Measurements from ENCODE around the gene THAP2.

Gene THAP2

GRCh38 chr12:71642264-71642663, 21.8 kb upstream of the THAP2 start:
- H3K4me3 ChIP-seq (ENCODE audit: extremely low read depth, insufficient read depth, low read length, poor library complexity, severe bottlenecking): no peak overlapping the region
- 100% methylated on average over 1 to 2 of the region's 2 CpGs for WGBS, 2 experiments (ENCODE audit: insufficient coverage in 2 of 2)
- no peak overlapping the region for H3K27ac ChIP-seq (ENCODE audit: low read depth, low read length, severe bottlenecking)
- H3K9me3 ChIP-seq (ENCODE audit: control insufficient read depth, low read length): no peaks in the 10 kb centered on the region
- H3K36me3 ChIP-seq (ENCODE audit: control insufficient read depth, insufficient read depth, low read length): peaks cover 62% of the 10 kb centered on the region
- H3K4me1 ChIP-seq (ENCODE audit: control insufficient read depth, insufficient read depth, low read length, poor library complexity, severe bottlenecking): no peaks in the 10 kb centered on the region

GRCh38 chr12:71645268-71645667, 18.8 kb upstream of the THAP2 start:
- WGBS, 2 experiments (ENCODE audit: insufficient coverage in 2 of 2): 86 to 100% methylated on average over 3 of the region's 3 CpGs
- Histone ChIP-seq H3K4me1 (ENCODE audit: control insufficient read depth, insufficient read depth, low read length, poor library complexity, severe bottlenecking) (no peaks in the 10 kb centered on the region), H3K27ac (ENCODE audit: low read depth, low read length, severe bottlenecking) (no peak overlapping the region), H3K36me3 (ENCODE audit: control insufficient read depth, insufficient read depth, low read length) (peaks cover 72% of the 10 kb centered on the region), H3K9me3 (ENCODE audit: control insufficient read depth, low read length) (no peaks in the 10 kb centered on the region), H3K4me3 (ENCODE audit: extremely low read depth, insufficient read depth, low read length, poor library complexity, severe bottlenecking) (no peak overlapping the region)

GRCh38 chr12:71646512-71646911, 17.6 kb upstream of the THAP2 start:
- Histone ChIP-seq H3K9me3 (ENCODE audit: control insufficient read depth, low read length) (no peaks in the 10 kb centered on the region), H3K36me3 (ENCODE audit: control insufficient read depth, insufficient read depth, low read length) (peaks cover 75% of the 10 kb centered on the region), H3K27ac (ENCODE audit: low read depth, low read length, severe bottlenecking) (no peak overlapping the region), H3K4me3 (ENCODE audit: extremely low read depth, insufficient read depth, low read length, poor library complexity, severe bottlenecking) (no peak overlapping the region), H3K4me1 (ENCODE audit: control insufficient read depth, insufficient read depth, low read length, poor library complexity, severe bottlenecking) (no peaks in the 10 kb centered on the region)
- 92 to 100% methylated on average over 2 to 3 of the region's 3 CpGs for WGBS, 2 experiments (ENCODE audit: insufficient coverage in 2 of 2)

GRCh38 chr12:71648537-71648936, 15.6 kb upstream of the THAP2 start:
- Histone ChIP-seq H3K4me1 (ENCODE audit: control insufficient read depth, insufficient read depth, low read length, poor library complexity, severe bottlenecking) (no peaks in the 10 kb centered on the region), H3K27ac (ENCODE audit: low read depth, low read length, severe bottlenecking) (no peak overlapping the region), H3K36me3 (ENCODE audit: control insufficient read depth, insufficient read depth, low read length) (peaks cover 78% of the 10 kb centered on the region), H3K4me3 (ENCODE audit: extremely low read depth, insufficient read depth, low read length, poor library complexity, severe bottlenecking) (no peak overlapping the region), H3K9me3 (ENCODE audit: control insufficient read depth, low read length) (peaks cover 4% of the 10 kb centered on the region)
- 92 to 100% methylated on average over 3 of the region's 4 CpGs for WGBS, 2 experiments (ENCODE audit: insufficient coverage in 2 of 2)

- Histone ChIP-seq H3K9me3 (ENCODE audit: control insufficient read depth, low read length) (peaks cover 12% of the 10 kb centered on the region), H3K4me3 (ENCODE audit: extremely low read depth, insufficient read depth, low read length, poor library complexity, severe bottlenecking) (no peak overlapping the region), H3K4me1 (ENCODE audit: control insufficient read depth, insufficient read depth, low read length, poor library complexity, severe bottlenecking) (no peaks in the 10 kb centered on the region), H3K36me3 (ENCODE audit: control insufficient read depth, insufficient read depth, low read length) (peaks cover 81% of the 10 kb centered on the region), H3K27ac (ENCODE audit: low read depth, low read length, severe bottlenecking) (no peak overlapping the region)
- no CpG with 5 or more reads among the region's 2 CpGs for WGBS, 2 experiments (ENCODE audit: insufficient coverage in 2 of 2)
Measured at GRCh38 chr12:71649401-71649800, 14.7 kb upstream of the THAP2 start.

- no CpG with 5 or more reads among the region's 1 CpG for WGBS, 2 experiments (ENCODE audit: insufficient coverage in 2 of 2)
- Histone ChIP-seq H3K4me3 (ENCODE audit: extremely low read depth, insufficient read depth, low read length, poor library complexity, severe bottlenecking) (no peak overlapping the region), H3K4me1 (ENCODE audit: control insufficient read depth, insufficient read depth, low read length, poor library complexity, severe bottlenecking) (no peaks in the 10 kb centered on the region), H3K9me3 (ENCODE audit: control insufficient read depth, low read length) (peaks cover 12% of the 10 kb centered on the region), H3K27ac (ENCODE audit: low read depth, low read length, severe bottlenecking) (no peak overlapping the region), H3K36me3 (ENCODE audit: control insufficient read depth, insufficient read depth, low read length) (peaks cover 73% of the 10 kb centered on the region)
Measured at GRCh38 chr12:71652656-71653055, 11.4 kb upstream of the THAP2 start.

- no peak overlapping the region for H3K27ac ChIP-seq (ENCODE audit: low read depth, low read length, severe bottlenecking)
- 100% methylated on average over 1 of the region's 2 CpGs; no CpG with 5 or more reads in 1 of the 2 experiments for WGBS, 2 experiments (ENCODE audit: insufficient coverage in 2 of 2)
- H3K4me3 ChIP-seq (ENCODE audit: extremely low read depth, insufficient read depth, low read length, poor library complexity, severe bottlenecking): no peak overlapping the region
Measured at GRCh38 chr12:71653137-71653536, 11.0 kb upstream of the THAP2 start.

GRCh38 chr12:71654200-71654599, 9.9 kb upstream of the THAP2 start:
- no peaks in the 10 kb centered on the region for H3K4me1 ChIP-seq (ENCODE audit: control insufficient read depth, insufficient read depth, low read length, poor library complexity, severe bottlenecking)
- WGBS, 2 experiments (ENCODE audit: insufficient coverage in 2 of 2): 75 to 88% methylated on average over 2 of the region's 3 CpGs
- H3K27ac ChIP-seq (ENCODE audit: low read depth, low read length, severe bottlenecking): no peak overlapping the region
- H3K36me3 ChIP-seq (ENCODE audit: control insufficient read depth, insufficient read depth, low read length): peaks cover 80% of the 10 kb centered on the region
- H3K9me3 ChIP-seq (ENCODE audit: control insufficient read depth, low read length): peaks cover 12% of the 10 kb centered on the region
- no peak overlapping the region for H3K4me3 ChIP-seq (ENCODE audit: extremely low read depth, insufficient read depth, low read length, poor library complexity, severe bottlenecking)

More at GRCh38 chr12:71653137-71653536, 11.0 kb upstream of the THAP2 start:
- H3K4me1 ChIP-seq (ENCODE audit: control insufficient read depth, insufficient read depth, low read length, poor library complexity, severe bottlenecking): no peaks in the 10 kb centered on the region
- H3K9me3 ChIP-seq (ENCODE audit: control insufficient read depth, low read length): peaks cover 12% of the 10 kb centered on the region
- peaks cover 77% of the 10 kb centered on the region for H3K36me3 ChIP-seq (ENCODE audit: control insufficient read depth, insufficient read depth, low read length)

GRCh38 chr12:71655495-71655894, 8.6 kb upstream of the THAP2 start:
- Histone ChIP-seq H3K9me3 (ENCODE audit: control insufficient read depth, low read length) (peaks cover 12% of the 10 kb centered on the region), H3K4me3 (ENCODE audit: extremely low read depth, insufficient read depth, low read length, poor library complexity, severe bottlenecking) (no peak overlapping the region), H3K4me1 (ENCODE audit: control insufficient read depth, insufficient read depth, low read length, poor library complexity, severe bottlenecking) (no peaks in the 10 kb centered on the region), H3K27ac (ENCODE audit: low read depth, low read length, severe bottlenecking) (no peak overlapping the region), H3K36me3 (ENCODE audit: control insufficient read depth, insufficient read depth, low read length) (peaks cover 81% of the 10 kb centered on the region)
- 100% methylated on average over 1 of the region's 1 CpG for WGBS, 2 experiments (ENCODE audit: insufficient coverage in 2 of 2)

- Histone ChIP-seq H3K4me1 (ENCODE audit: control insufficient read depth, insufficient read depth, low read length, poor library complexity, severe bottlenecking) (no peaks in the 10 kb centered on the region), H3K4me3 (ENCODE audit: extremely low read depth, insufficient read depth, low read length, poor library complexity, severe bottlenecking) (no peak overlapping the region), H3K9me3 (ENCODE audit: control insufficient read depth, low read length) (peaks cover 12% of the 10 kb centered on the region), H3K27ac (ENCODE audit: low read depth, low read length, severe bottlenecking) (no peak overlapping the region), H3K36me3 (ENCODE audit: control insufficient read depth, insufficient read depth, low read length) (peaks cover 77% of the 10 kb centered on the region)
- WGBS, 2 experiments (ENCODE audit: insufficient coverage in 2 of 2): 100% methylated on average over 1 of the region's 1 CpG; no CpG with 5 or more reads in 1 of the 2 experiments
Measured at GRCh38 chr12:71655907-71656306, 8.2 kb upstream of the THAP2 start.

- H3K4me3 ChIP-seq (ENCODE audit: extremely low read depth, insufficient read depth, low read length, poor library complexity, severe bottlenecking): no peak overlapping the region
- 100% methylated on average over 1 to 2 of the region's 3 CpGs for WGBS, 2 experiments (ENCODE audit: insufficient coverage in 2 of 2)
- H3K4me1 ChIP-seq (ENCODE audit: control insufficient read depth, insufficient read depth, low read length, poor library complexity, severe bottlenecking): no peaks in the 10 kb centered on the region
- no peak overlapping the region for H3K27ac ChIP-seq (ENCODE audit: low read depth, low read length, severe bottlenecking)
- peaks cover 12% of the 10 kb centered on the region for H3K9me3 ChIP-seq (ENCODE audit: control insufficient read depth, low read length)
- H3K36me3 ChIP-seq (ENCODE audit: control insufficient read depth, insufficient read depth, low read length): peaks cover 75% of the 10 kb centered on the region
Measured at GRCh38 chr12:71656740-71657139, 7.4 kb upstream of the THAP2 start.

Data from mesodermal cell (in vitro differentiated cells).